Measurements from ENCODE around the gene PHLDB3. TPM values are rescaled to one million over a fixed set of nuclear protein-coding genes. Genes with fewer than 3 reads are reported as not detected.
"Not testable (repeated sequence)": the region's sequence is repeated elsewhere in the genome, so short reads cannot be mapped to it uniquely, and the experiment has no call there.

Gene PHLDB3
- total RNA-seq, 1 donor from 2014 or later = 7.0 TPM

GRCh38 chr19:43527860-43528622 is 23.5 kb upstream of the PHLDB3 start:
- peak; percentile 41 for DNase-seq (ENCODE audit: low spot score)

- peak; percentile 84 for DNase-seq (ENCODE audit: low spot score)
Measured at GRCh38 chr19:43526884-43527859, 22.6 kb upstream of the PHLDB3 start, which contains the start of gene ETHE1. Gene ETHE1 (minus strand): TSS chr19:43527201. CDS start chr19:43527177, 24 bp downstream.

DNA sequence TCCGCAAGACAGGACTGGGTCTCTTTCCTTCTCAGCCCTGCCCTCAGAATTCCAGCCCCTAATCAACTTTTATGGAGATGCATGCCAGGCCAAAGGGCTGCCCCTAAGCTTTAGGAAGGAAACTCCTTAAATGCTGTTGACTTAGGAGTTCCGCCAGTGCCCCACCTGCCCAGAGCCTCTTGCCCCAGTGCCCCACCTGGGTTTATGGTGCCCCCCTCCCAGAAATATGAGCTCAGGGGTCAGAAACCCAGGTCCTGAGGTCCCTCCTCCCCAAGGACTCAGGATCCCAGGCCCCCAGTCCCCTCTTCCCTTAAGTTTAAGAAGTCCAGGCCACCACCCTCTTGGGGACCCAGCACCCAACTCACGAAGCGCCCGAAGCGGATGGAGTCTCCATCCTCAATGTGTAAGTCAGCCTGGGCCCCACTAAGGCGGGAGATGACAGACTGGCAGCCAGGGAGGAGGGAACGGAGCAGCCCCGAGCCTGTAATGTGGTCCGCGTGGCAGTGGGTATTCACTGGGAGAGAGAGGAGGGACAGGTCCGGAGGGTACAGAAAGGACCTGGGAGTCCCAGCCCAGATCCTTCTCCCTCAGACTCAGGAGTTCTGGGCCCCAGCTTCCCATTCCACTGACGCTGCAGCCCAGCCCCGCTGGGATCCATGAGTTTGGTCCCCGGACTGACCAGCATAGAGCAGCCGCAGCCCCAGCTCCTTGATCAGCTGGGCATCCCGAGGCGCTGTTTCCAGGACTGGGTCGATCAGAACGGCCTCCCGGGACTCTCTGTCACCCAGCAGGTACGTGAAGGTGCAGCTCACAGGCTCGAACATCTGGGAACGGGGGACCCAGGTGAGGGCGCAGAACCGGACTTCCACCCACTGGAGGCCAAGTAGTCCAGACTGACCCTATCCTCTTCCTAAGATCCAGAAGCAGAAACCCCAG is 21.6 kb upstream of the PHLDB3 start:
- no peak for DNase-seq (ENCODE audit: low spot score)

GRCh38 chr19:43524922-43525835 is 20.6 kb upstream of the PHLDB3 start:
- peak; percentile 51 for DNase-seq (ENCODE audit: low spot score)

DNA sequence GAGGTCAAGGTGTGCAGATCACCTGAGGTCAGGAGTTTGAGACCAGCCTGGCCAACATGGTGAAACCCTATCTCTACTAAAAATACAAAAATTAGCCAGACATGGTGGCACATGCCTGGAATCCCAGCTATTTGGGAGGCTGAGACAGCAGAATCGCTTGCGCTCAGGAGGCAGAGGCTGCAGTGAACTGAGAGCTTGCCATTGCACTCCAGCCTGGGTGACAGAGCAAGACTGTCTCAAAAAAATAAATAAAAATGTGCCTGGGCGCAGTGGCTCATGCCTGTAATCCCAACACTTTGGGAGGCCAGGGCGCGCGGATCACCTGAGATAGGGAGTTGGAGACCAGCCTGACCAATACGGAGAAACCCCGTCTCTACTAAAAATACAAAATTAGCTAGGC is 19.1 kb upstream of the PHLDB3 start:
- not testable (repeated sequence) for DNase-seq (ENCODE audit: low spot score)

DNA sequence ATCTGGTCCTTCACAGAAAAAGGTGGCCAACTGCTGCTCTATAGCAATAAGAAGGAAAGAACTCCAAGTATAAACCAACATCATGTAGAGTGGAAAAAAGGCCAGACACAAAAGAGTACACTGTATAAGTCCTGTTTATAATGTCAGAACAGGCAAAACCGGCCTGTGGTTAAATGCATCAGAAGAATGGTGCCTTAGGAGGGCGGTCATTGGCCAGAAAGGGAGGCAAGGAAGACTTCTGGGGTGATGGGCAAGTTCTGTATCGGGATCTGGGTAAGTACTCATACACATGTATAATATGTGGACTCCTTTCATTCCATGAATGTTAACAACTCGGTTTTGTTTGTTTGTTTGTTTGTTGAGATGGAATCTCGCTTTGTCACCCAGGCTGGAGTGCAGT is 18.4 kb upstream of the PHLDB3 start:
- DNase-seq (ENCODE audit: low spot score) = no peak

DNA sequence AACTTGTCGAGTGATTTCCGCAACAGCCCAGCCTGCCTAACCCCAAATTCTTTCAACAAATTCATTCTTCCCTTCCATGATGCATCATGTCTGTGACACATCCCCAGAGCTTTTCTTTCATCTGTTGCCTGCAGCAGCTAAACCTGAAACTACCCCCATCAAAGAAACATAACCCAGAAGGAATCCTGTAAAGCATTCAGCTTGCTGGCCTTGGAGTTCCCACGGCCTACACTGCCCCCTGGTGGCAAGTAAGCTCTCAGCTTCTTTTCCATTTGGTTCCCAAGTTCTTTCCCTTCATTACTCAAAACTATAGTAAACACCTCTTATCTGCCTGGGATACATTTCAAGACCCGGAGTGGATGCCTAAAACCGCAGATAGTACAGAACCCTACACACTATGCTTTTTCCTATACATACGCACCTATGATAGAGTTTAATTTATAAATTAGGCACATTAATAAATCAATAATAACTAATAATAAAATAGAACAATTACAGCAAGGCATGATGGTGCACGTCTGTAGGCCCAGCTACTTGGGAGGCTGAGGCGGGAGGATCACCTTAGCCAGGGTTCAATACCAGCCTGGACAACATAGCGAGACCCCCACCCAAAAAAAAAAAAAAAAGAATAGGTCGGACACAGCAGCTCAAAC is 15.0 kb upstream of the PHLDB3 start:
- DNase-seq (ENCODE audit: low spot score) = peak; percentile 92

- DNase-seq (ENCODE audit: low spot score) = no peak
Measured at GRCh38 chr19:43518051-43518450, 13.5 kb upstream of the PHLDB3 start.

DNA sequence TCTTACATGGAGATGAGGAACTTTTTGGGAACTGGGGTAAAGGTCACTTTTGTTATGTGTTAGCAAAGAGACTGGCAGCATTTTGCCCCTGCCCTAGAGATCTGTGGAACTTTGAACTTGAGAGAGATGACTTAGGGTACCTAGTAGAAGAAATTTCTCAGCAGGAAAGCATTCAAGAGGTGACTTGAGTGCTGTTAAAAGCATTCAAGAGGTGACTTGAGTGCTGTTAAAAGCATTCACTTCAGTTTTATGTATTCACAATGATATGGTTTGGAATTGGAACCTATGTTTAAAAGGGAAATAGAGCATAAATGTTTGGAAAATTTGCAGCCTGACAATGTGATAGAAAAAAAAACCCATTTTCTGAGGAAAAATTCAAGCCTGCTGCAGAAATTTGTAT is 7.9 kb upstream of the PHLDB3 start:
- DNase-seq (ENCODE audit: low spot score) = not testable (repeated sequence)

GRCh38 chr19:43511324-43511723 is 6.8 kb upstream of the PHLDB3 start:
- no peak for DNase-seq (ENCODE audit: low spot score)

- DNase-seq (ENCODE audit: low spot score) = no peak
Measured at GRCh38 chr19:43510713-43511112, 6.2 kb upstream of the PHLDB3 start.

DNA sequence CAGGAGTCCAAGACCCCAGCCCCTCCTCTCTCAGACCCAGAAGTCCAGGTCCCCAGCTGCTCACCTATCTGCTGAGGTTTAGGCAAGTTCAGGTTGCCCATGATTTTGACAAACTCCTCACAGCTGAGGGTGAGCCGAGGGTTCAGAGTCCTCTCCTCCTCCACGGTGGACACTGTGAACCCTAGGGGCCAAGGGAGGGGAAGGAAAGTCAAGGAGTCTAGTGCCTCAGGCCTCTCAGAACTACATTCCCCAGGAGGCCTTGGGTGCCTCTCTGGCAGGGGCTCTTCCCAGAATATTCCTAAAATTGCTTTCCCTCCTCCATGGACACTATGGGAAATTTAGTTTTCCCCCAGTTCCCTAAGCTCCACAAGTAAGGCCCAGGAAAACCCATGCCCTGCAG is 3.3 kb upstream of the PHLDB3 start:
- DNase-seq (ENCODE audit: low spot score) = no peak

GRCh38 chr19:43506629-43507028 is 2.1 kb upstream of the PHLDB3 start:
- no peak for DNase-seq (ENCODE audit: low spot score)

- no peak for DNase-seq (ENCODE audit: low spot score)
Measured at GRCh38 chr19:43505941-43506340, 1.4 kb upstream of the PHLDB3 start.

DNA sequence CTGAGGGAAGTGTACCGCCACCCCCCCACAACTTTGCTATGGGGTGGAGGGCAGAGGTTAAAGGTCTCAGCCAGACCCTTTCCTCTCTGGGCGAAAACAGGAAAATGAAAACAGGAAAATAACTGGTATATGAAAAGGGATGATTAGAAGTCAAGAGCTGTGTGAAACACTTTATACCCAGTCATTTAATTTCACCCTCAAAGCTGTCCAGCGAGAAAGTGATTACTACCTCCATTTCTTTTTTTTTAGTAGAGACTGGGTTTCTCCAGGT is 575 bp upstream of the PHLDB3 start:
- DNase-seq (ENCODE audit: low spot score) = no peak

- peak; percentile 96 for DNase-seq (ENCODE audit: low spot score)
Measured at GRCh38 chr19:43503501-43504425, 783 bp downstream of the PHLDB3 start.

DNA sequence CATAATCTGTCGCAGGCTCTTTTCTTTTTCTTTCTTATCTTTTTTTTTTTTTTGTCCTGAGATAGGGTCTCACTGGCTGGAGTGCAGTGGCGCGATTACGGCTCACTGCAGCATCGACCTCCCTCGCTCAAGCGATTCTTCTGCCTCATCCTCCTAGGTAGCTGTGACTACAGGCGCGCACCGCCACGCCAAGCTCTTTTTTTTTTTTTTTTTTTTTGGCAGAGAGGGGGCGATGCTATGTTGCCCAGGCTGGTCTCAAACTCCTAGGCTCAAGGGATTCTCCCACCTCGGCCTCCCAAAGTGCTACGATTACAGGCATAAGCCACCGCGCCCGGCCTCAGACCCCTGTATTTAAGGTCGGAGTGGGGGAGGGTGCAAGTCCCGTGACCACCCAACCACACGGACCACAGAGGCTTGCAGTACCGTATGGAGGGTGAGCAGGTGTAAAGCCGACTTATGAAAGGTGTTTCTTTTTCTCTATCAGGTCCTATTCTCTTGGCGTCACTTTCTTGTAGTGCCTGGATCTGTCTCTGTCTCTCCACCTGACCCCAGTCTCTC is 2.0 kb downstream of the PHLDB3 start:
- no peak for DNase-seq (ENCODE audit: low spot score)

DNA sequence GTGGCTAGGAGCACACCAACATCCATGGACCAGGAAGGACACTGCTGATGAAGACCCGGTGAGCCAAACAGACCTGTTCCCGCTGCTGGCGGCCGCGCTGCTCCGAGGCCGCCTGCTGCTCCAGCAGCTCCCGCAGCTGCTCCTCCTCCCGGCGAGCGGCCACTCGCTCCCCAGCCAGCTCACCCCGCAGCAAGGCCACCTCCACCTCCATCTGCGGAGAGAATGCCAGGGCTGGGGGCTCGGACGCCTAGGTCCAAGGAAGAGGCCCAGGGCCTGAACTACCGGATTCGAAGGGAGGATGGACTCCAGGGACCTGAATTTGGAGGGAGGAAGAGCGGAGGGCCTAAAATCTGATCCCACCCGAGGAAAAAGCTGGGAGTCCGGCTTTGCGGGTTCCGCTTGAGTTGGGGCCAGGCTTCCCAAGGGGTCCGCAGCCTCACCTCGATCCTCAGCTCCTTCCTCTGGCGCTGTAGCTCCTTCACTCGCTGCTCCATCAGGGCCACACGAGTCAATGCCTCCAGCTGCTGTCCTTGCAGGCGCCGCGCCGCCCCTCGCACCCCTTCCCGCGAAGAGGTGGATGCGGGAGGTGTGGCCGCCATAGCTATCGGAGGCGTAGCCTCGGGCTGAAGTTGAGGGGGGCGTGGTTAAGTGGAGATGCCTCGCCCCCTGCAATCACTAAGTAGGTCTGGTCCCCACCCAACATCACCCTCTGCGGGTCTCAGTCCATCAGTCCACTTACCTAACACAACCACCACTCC is 2.7 kb downstream of the PHLDB3 start:
- DNase-seq (ENCODE audit: low spot score) = no peak

Measured in umbilical cord (tissue), 2 donors.